Vagina (tissue), 2 donors: Measurements from ENCODE around the gene RHOH.

Experiments
- CTCF ChIP-seq, 3 experiments: fragments of 450-650 bp in 2 of 3; fragments of 200-600 bp in 1 of 3; sonication (generic) in 1 of 3; IDR thresholded peaks; one replicate each; pipeline ENCODE4 v1.5.1; 2017 to 2019; ENCODE audit warnings: antibody characterized with exemption in 3 of 3, mild to moderate bottlenecking in 2 of 3, moderate library complexity in 2 of 3
- POLR2A ChIP-seq, 2 donors: fragments of 450-650 bp; IDR thresholded peaks; one replicate each; pipeline ENCODE4 v1.6.1; 2017; ENCODE audit warnings: antibody characterized with exemption in 2 of 2, mild to moderate bottlenecking in 2 of 2, moderate library complexity in 2 of 2
- POLR2AphosphoS5 ChIP-seq, 2 donors: sonication (generic); formaldehyde crosslinking; IDR thresholded peaks; one replicate each; pipeline ENCODE4 v1.9.0; 2017; ENCODE audit warnings: antibody characterized with exemption in 2 of 2, mild to moderate bottlenecking in 2 of 2, low read depth in 1 of 2; ENCODE audit not compliant: insufficient read depth in 1 of 2

DNA sequence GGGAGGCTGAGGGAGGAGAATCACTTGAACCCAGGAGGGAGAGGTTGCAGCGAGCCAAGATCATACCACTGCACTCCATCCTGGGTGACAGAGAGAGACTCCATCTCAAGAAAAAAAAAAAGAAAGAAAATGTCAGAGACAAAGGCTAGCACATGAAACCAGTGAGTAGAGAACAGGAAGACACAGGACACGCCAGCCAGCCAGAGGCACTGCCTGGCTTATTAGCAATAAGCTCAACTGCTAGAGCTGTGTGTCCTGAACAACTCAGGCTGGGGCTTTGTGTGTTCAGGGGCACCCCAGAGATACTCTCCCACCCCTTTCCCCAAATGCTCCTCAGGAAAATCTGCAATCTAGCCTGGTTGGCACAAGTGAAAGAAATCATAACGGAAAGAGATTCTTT, 60.0 kb downstream of the RHOH start:
- TF ChIP-seq CTCF (IDR thresholded peaks at IDR 0.05) (no peak), POLR2A (IDR thresholded peaks at IDR 0.05) (no peak), POLR2AphosphoS5 (IDR thresholded peaks at IDR 0.05; ENCODE audit: insufficient read depth in 1 of 2, low read depth in 1 of 2) (no peak)
